ENCODE data around the gene MIPOL1.
"Not testable (repeated sequence)": the region's sequence is repeated elsewhere in the genome, so short reads cannot be mapped to it uniquely, and the experiment has no call there.

MIPOL1 gene, protein sequence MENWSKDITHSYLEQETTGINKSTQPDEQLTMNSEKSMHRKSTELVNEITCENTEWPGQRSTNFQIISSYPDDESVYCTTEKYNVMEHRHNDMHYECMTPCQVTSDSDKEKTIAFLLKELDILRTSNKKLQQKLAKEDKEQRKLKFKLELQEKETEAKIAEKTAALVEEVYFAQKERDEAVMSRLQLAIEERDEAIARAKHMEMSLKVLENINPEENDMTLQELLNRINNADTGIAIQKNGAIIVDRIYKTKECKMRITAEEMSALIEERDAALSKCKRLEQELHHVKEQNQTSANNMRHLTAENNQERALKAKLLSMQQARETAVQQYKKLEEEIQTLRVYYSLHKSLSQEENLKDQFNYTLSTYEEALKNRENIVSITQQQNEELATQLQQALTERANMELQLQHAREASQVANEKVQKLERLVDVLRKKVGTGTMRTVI

DNA sequence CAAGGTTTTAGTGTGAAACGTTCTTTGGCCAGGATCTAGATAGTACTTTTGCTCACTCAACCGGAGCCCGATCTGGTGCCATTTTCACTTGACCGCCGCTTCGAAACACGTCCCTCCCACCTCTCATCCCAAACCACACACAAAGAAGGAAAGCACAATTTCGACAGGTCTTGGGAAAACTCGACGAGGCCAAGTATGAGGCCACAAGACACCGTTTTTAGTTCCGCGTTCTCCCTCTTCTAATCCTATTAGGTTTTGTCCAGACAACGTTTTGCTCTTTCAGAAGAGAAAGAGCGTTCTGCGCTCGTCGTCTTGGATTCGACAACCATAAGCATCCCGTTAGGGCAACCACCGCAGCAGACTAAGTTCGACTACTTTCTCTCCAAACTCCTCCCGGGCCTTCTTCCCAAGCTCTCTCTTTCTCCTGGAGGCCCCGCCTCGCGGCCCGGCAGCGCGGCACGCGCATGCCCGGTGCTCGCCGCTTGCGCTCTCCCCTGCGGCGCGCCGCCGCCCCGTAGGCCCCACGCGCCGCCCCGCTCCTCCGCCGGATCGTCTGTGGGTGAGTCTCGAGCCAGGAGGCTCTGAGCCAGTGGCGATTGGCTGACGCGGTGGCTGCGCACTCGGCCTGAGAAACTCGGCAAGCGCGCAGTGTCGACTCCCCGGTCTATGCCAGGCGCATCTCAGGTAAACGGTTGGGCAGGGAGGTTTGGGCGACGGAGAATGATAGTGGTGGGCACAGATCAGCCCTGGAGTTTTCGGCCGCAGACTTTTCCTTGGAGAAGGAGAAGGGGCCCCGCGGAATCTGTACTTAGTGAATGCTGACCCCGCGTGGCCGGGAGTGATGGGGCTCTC lies at the start of gene MIPOL1:
Gene MIPOL1 (plus strand): TSS at position 517 of the 852 bp plus-strand sequence. CDS start 49,952 bp downstream, outside the sequence.
- no peak for DNase-seq (ENCODE audit: low read depth)

DNA sequence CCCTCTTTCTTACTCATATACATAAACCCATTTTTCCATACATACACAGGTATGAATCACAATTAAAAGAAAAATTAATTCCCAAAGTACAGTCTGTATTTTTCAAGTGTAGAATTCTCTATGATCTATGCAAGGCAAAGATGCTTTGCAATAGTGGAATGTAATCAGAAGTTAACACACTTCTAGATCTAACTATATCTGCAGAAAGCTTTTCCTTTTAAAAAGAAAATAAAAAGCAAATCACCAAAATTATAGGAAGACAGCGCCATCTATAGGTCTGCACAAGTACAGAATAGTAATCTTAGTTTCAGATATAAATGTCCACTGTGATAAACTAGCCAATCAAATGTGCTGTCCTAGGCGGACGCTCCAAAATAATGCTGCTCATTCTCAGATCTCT lies 47.3 kb upstream of the MIPOL1 start:
- DNase-seq (ENCODE audit: low read depth): no peak

DNA sequence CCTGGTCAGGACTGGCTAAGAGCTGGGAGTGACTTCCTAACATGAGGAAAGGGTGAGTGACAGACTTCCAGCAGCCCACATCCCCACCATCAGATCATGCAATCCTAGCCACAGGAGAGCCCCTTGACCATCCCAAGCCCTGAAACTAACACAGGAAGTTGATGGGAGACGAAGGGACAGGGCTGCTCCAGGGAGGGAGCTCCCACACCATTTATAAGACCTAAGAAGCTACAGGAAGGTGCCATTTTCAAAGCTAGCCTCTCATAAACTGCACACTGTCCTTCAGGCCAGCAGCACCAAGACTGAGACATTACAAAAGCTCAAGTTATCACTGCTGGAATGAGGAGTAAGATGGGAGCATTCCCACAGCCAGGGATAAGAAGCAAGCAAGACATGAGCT lies 44.7 kb upstream of the MIPOL1 start:
- no peak for DNase-seq (ENCODE audit: low read depth)

DNA sequence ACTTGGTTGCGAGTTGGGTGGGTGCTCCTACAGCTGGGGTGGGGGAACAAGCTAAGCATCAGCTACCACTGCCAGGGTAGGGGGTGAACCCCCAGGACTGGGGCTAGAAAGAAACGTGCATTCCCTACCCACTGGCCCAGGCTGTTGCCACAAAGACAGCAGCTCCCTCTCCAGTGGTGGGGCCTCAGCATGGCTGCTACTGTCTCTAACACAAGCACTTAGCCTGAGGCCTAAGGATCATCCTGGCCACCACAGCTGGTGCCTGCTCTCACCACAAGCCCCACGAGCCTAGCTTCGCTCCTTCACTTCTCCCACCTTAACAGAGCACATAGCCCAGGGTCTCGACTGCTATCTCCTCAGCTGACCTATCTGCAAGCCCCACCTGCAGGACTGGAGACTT lies 44.3 kb upstream of the MIPOL1 start:
- no peak for DNase-seq (ENCODE audit: low read depth)

DNA sequence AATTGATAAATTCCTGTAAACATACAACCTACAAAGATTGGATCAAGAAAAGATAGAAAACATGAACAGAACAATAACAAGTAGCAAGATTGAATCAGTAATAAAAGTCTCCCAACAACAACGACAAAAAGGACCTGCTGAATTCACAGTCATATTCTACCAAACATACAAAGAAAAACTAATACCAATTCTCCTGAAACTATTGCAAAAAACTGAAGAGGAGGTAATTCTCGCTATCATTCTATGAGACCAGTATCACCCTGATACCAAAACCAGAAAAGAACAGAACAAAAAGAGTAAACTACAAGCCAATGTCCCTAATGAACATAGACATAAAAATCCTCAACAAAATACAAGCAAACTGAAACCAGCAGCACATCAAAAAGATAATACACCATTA lies 39.8 kb upstream of the MIPOL1 start:
- no peak for DNase-seq (ENCODE audit: low read depth)

DNA sequence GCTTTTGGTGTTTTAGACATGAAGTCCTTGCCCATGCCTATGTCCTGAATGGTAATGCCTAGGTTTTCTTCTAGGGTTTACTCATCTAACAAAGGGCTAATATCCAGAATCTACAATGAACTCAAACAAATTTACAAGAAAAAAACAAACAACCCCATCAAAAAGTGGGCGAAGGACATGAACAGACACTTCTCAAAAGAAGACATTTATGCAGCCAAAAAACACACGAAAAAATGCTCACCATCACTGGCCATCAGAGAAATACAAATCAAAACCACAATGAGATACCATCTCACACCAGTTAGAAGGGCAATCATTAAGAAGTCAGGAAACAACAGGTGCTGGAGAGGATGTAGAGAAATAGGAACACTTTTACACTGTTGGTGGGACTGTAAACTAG lies 35.4 kb upstream of the MIPOL1 start:
- not testable (repeated sequence) for DNase-seq (ENCODE audit: low read depth)

DNA sequence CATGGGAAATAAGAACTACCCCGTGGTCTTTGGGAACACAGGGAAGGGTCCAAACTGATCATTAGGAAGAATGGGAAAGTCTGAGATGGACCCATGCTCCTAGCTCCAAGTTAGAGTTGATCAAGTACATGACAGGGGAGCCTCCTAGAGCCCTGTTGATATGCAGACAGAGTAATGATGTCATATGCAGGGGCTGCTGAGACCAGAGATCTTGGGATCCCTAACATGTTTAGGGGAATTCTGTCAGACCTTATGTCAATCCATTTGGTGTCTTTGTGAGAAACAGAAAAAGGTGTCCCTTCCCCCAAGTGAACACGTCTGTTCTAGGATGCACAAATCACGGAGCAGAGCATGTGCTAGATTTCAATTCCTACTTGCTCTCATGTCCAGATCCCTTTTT lies 31.9 kb upstream of the MIPOL1 start:
- no peak for DNase-seq (ENCODE audit: low read depth)

DNA sequence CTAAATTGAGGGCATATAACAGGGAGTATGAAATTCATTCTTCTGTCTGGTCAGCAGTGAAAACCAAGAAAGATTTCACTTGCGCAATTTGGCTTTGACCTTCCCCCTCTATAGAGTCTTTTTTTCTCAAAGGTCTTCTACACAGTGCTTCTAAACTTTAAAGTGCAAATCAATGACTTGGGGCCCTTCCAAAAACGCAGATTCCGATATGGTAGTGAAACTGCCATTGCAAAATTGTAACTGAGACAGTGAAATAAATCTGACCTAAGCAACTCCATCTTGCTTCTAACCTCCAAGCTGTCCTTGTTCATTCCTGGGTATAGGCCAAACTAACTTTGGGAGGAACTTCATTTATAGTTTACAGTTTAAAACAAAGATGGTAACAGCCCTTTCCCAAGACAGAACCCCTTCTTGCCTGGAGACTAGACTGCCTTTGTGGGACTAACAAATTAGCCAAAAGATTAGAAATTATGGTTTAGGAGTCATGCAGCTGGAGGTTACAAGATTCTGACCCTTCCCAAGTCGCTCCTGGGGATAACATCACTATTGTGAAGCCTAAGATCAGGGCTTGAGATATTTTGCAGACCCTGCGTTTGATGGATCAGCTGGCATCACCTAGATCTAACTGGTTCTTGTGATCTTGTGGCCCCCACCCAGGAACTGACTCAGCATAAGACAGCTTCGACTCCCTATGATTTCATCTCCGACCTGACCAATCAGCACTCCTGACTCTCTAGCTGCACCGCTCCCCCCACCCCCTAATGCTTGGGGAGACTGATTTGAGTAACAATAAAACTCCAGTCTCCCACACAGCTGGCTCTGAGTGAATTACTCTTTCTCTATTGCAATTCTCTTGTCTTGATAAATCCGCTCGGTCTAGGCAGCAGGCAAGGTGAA lies 30.3 kb upstream of the MIPOL1 start:
- no peak for DNase-seq (ENCODE audit: low read depth)

DNA sequence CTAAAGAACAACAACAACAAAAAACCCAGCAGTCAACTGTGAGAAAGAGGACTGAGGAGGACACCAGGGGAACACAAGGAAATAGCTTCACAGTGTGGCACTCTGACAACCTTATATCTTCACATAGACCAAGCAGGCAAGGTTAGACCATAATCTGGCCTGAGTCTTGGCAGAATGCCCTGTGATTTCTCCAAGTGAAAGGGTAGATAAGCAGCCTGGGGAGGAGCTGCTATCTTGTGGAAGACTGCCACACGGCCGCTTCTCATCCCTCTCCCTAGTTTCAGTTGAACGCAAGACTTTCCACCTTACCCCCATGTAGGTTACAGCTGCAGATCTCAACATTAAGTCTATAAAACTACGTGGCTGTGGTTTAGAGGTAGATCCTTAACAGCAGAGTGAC lies 29.0 kb upstream of the MIPOL1 start:
- no peak for DNase-seq (ENCODE audit: low read depth)

DNA sequence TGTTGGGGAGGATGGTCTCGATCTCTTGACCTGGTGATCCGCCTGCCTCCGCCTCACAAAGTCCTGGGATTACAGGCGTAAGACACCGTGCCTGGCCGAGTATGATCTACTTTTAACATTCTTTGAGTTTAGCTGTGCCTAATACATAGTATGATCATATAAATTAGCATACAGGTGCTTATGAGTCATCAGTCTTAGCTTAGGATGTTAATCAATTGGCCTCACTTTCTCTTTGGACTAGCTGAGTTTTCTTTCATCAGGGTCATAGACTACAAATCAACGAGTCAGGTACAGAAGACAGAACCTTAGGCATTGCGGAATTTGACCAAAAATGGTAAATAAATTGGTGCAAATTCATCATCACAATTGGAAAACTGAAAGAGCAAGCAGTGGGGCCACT lies 27.5 kb upstream of the MIPOL1 start:
- DNase-seq (ENCODE audit: low read depth): no peak

DNA sequence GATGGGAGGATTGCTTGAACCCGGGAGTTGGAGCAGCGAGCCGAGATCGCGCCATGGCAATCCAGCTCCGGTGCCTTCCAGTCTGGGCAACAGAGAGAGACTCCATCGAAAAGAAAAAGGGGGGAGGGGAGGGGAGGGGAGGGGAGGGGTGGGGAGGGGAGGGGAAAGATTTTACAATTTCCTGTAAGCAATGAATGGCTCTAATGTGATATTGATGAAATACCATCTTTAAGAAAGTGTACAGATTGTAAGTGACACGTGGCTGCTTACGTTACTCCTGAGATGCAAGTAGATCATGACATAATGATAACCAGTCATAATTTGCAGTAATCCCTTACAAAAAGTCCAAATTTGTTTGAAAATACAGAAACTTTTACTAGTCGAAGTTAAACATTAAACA lies 26.7 kb upstream of the MIPOL1 start:
- DNase-seq (ENCODE audit: low read depth): no peak

DNA sequence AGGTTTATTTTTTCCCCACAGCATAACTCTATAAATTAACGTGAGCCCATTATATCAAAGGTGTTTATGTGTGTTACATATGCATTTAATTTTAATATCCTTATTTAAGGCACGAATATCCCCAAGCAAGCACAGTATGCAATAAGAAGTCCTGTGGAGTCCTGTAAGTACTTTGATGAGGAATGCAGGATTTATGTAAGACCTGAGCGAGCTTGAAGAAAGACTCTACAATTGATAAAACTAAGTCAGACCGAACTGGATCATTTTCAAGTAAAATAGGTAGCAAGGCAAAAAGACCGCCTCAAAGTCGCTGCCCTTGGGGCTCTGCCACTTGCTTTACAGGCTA lies 26.1 kb upstream of the MIPOL1 start:
- DNase-seq (ENCODE audit: low read depth): no peak

DNA sequence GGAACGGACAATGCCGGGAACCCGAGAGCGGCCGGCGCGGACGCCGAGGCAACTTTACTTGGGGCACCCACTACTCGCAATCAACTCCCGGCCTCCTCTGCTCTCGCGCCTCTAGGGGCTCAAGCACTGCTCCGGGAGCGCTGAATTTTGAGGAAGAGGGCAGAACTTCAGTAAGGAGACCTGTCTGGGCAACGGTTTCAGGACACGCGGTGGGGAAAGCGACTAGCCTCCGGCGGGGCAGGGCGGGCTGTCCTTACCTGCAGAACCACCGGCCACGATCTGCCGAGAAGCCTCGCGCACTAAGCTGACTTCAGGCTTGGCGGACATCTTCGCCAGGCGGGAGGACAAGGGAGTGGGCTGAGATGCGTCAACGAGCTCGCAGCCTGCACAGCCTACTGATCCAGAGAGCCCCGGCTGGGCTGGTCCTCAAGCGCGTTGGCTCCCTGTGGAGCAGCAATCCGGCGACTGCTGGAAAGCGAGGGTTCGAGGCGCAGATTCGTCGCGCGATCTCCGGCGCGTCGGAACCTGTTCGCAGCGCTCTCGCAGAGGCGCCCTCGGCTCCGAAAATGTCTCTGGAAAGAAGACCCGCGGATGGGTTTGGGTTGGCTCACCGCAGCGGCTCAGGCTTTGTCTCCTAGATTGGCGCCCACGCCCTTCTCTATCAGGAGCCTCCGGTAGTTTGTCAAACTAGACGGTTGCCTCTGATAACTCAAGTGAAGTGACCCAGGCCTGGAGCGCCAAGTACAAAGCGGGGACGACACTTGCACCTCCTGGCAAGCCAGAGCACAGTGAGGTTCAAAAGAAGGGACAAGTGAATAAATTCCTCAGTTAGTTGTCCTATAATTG lies 25.5 kb upstream of the MIPOL1 start, which contains the start of gene SLC25A21:
Gene SLC25A21 (minus strand): TSS at position 583 of the 846 bp plus-strand sequence.
- DNase-seq (ENCODE audit: low read depth): no peak

DNA sequence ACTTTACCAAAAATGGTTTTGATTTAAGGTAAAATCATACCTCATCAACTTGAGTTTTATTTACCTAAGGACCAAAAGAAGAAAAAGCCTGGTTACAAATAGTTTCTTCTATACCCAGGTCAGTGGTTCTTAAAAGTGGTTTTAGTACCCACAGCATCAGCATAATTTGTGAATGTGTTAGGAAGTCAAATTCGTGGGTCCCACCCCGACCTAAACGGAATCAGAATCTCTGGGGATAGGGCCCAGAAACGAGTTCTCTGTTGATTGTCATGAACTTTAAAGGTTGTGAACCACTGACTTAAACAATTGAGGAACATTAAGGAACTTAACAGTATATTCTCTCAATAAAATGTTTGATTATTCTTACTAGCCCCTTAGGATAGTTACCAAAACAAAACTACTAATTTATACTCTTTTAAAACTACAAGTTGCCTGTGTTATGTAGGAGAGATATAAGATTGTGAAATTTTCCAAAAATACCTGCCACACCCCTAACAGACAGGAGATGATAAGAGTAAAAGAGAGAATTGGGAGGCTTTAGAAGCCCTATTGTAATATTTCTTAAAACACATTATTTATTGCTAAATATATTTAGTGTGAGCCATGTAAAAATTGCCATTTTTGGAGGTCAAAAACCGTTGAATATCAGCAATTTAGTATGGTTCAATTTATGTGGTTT lies 24.7 kb upstream of the MIPOL1 start:
- DNase-seq (ENCODE audit: low read depth): no peak

DNA sequence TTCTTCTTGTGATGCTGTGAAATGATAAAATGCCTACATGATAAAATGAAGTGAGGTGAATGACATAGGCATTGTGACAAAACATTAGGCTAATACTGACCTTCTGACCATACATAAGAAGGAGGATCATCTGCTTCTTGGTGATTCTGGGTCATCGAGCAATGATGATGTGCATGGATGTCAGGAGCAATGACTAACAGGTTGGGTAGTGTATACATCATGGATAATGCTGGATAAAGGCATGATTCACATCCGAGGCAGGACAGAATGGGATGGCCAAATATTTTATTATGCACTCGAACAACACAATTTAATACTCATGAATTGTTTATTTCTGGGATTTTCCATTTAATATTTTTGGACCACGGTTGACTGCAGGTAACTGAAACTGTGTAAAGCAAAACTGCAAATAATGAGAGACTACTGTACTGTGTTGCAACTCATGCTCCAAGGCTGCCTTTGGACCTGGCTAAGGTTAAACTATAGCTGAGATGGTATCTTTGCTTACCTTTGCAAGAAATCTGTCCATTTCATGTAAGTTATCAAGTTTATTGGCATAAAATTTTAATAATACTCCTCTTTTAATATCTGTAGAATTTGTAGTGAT lies 17.7 kb upstream of the MIPOL1 start:
- DNase-seq (ENCODE audit: low read depth): no peak

DNA sequence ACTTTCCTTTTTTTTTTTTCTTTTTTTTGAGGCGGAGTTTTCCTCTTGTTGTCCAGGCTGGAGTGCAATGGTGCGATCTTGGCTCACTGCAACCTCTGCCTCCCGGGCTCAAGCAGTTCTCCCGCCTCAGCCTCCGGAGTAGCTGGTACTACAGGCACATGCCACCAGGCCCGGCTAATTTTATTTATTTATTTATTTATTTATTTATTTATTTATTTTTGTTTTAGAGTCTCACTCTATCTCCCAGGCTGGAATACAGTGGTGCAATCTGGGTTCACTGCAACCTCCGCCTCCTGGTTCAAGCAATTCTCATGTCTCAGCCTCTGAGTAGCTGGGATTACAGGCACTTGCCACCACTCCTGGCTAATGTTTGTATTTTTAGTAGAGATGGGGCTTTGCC lies 16.9 kb upstream of the MIPOL1 start:
- DNase-seq (ENCODE audit: low read depth): not testable (repeated sequence)

DNA sequence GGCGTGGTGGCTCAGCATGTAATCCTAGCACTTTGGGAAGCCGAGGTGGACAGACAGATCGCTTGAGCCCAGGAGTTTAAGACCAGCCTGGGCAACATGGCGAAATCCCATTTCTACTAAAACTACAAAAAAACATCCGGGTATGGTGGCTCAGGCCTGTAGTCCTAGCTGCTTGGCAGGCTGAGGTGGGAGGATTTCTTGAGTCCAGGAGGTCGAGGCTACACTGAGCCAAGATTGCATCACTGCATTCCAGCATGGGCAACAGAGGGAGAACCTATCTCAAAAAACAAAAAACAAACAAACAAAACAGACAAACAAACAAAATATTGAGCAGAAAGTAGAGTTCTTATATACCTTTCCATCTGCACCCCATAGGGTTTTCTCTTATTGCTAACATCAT lies 16.3 kb upstream of the MIPOL1 start:
- no peak for DNase-seq (ENCODE audit: low read depth)

DNA sequence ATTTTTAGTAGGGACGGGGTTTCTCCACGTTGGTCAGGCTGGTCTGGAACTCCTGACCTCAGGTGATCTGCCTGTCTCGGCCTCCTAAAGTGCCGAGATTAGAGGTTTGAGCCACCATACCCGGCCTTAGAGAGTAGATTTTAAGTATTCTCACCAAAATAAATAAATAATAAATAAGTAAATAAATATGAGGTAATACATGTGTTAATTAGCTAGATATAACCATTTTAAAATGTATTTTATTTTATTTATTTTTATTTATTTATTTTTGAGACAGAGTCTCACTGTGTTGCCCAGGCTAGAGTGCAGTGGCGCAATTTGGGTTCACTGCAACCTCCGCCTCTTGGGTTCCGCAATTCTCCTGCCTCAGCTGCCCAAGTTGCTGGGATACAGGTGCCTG lies 13.2 kb upstream of the MIPOL1 start:
- not testable (repeated sequence) for DNase-seq (ENCODE audit: low read depth)

DNA sequence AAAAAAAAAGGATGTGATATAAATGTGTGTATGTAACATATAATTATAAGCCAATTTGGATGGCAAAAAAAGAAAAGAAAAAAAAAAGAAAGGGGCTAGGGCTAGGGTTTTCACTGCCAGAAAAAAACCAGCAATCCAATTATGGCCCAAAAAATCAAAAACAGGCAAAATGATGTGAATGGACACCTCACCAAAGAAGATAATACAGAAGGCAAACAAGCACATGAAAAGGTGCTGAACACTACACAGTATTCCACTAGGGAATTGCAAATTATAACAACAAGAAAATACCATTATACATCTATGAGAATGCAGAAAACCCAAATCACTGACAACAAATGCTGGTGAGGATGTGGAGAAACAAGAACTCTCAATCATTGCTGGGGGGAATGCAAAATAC lies 12.1 kb upstream of the MIPOL1 start:
- DNase-seq (ENCODE audit: low read depth): no peak

DNA sequence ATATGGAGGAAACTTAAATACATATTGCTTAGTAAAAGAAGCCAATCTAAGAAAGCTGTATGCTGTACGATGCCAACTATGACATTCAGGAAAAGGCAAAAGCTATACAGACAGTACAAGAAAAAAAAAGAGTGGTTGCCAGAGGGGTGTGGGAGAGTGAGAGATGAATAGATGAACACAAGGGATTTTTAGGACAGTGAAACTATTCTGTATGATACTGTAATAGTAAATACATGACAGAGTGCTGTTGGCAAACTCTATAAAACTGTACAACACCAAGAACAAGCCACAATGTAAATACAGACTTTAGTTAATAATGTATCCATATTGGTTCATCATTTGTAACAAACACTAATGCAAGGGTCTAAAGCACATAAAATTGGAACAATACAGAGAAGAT lies 10.9 kb upstream of the MIPOL1 start:
- no peak for DNase-seq (ENCODE audit: low read depth)

All from stimulated activated CD8-positive, alpha-beta memory T cell treated with anti-CD3 and anti-CD28 coated beads, Interleukin-7, amount 100 ng/mL, for 24 hours (primary cell).